H1 (cell line): ENCODE data around the gene KNOP1. TPM values are rescaled to one million over a fixed set of nuclear protein-coding genes. Genes with fewer than 3 reads are reported as not detected.
A peak's percentile ranks its signal among the peaks of the same experiment; 100 is the strongest.

Experiments used
- FOSL1 ChIP-seq: IDR thresholded peaks from 2 replicates; pipeline ENCODE4 v1.6.1; 2011; ENCODE audit warnings: mild to moderate bottlenecking, low read depth, low read length, moderate library complexity; ENCODE audit not compliant: insufficient read depth
- GABPA ChIP-seq: IDR thresholded peaks from 2 replicates; pipeline ENCODE4 v1.6.1; 2011; ENCODE audit warnings: mild to moderate bottlenecking, low read length, moderate library complexity, borderline replicate concordance; ENCODE audit not compliant: insufficient read depth
- HDAC2 ChIP-seq, 2 experiments: fragments of 300-600 bp in 1 of 2; sonication (generic) in 1 of 2; IDR thresholded peaks; 2 replicates each; pipeline ENCODE4 v1.6.1; 2011 to 2012; ENCODE audit warnings: low read depth in 2 of 2, low read length in 2 of 2, mild to moderate bottlenecking in 2 of 2, moderate library complexity in 2 of 2, borderline replicate concordance in 1 of 2, inconsistent platforms in 1 of 2
- KDM4A ChIP-seq: IDR thresholded peaks from one replicate; pipeline ENCODE4 v1.7.1; 2012; ENCODE audit warnings: low read depth, mild to moderate bottlenecking, moderate library complexity, low read length, inconsistent platforms; ENCODE audit not compliant: severe bottlenecking
- KDM5A ChIP-seq: fragments of 200-600 bp; IDR thresholded peaks from 2 replicates; pipeline ENCODE4 v1.7.1; 2012; ENCODE audit warnings: mild to moderate bottlenecking, low read length, inconsistent platforms, mixed read lengths
- PHF8 ChIP-seq: fragments of 200-600 bp; sonication (generic); conservative IDR thresholded peaks from 2 replicates; pipeline ENCODE4 v1.7.1; 2012; ENCODE audit warnings: low read depth, mild to moderate bottlenecking, inconsistent platforms, low read length, moderate library complexity
- SP2 ChIP-seq: IDR thresholded peaks from 2 replicates; pipeline ENCODE4 v1.6.1; 2012; ENCODE audit warnings: mild to moderate bottlenecking, low read length, inconsistent platforms
- SP4 ChIP-seq: IDR thresholded peaks from 2 replicates; pipeline ENCODE4 v1.6.1; 2012; ENCODE audit warnings: low read length, inconsistent platforms
- TAF1 ChIP-seq: IDR thresholded peaks from 2 replicates; pipeline ENCODE4 v1.6.1; 2011; ENCODE audit warnings: mild to moderate bottlenecking, low read depth, low read length
- polyA plus RNA-seq, 7 experiments: library from polyadenylated mRNA; depleted of rRNA in 3 of 7; stranded (reverse) in 5 of 7; unstranded in 2 of 7; fragments of >200 nt in 5 of 7; fragments of 200-250 nt in 2 of 7; gene quantifications; 1 replicate in 5 of 7; 2 replicates in 1 of 7; 4 replicates in 1 of 7; pipeline versions ENCODE4 v1.2.1 to v1.2.3, GENCODE V29; 2011 to 2013; ENCODE audit warnings: missing spikeins in 2 of 7, mixed read lengths in 2 of 7
- total RNA-seq: library from RNA; stranded (reverse); fragmentation: NEBNext Ultra II Directional; extraction: Animal tissue kit (Norgen Biotek cat#: 25700); gene quantifications from 2 replicates; pipeline ENCODE4 v1.2.1, GENCODE V29; 2021

The KNOP1 gene
- total and polyA plus RNA-seq, 2 of the 8 experiments (the other 6 are each of a cell fraction or from before 2014, with no cell fraction given) = 21.6 to 87.9 TPM

GRCh38 chr16:19717741-19718623 is at the start of gene KNOP1, which contains the start of gene IQCK (continued):
- TF ChIP-seq FOSL1 (no peak), SP4 (no peak), KDM4A (peak; percentile 81), GABPA (peak; percentile 95), HDAC2 (IDR thresholded peaks at IDR 0.05; ENCODE audit: borderline replicate concordance in 1 of 2, low read depth in 2 of 2, low read length in 2 of 2) (peak; percentile 45 to 98; a peak in 2 of 4 replicates), SP2 (no peak), TAF1 (peak; percentile 64; the same call in 1 of the 2 replicates), PHF8 (peak; percentile 85), KDM5A (no peak)
